PC-9 (cell line): ENCODE measurements around the gene RPL22. TPM values are rescaled to one million over a fixed set of nuclear protein-coding genes. Genes with fewer than 3 reads are reported as not detected.

ENCODE experiments used
- BruUV-seq: library from RNA; stranded (reverse); fragments of 400-500 nt; replicated peaks from 2 replicates; lab custom pipeline; 2021; lab: Mats Ljungman, UMichigan
- CTCF ChIA-PET: fragments of 300-600 bp; sonication (Branson Sonifier 250); formaldehyde crosslinking; loops from one replicate; lab custom pipeline; 2022; ENCODE audit warnings: antibody characterized with exemption; lab: Charles Lee
- POLR2A ChIA-PET: fragments of 300-600 bp; sonication (Branson Sonifier 250); formaldehyde crosslinking; loops from one replicate; lab custom pipeline; 2022; ENCODE audit warnings: antibody characterized with exemption; ENCODE audit not compliant: unreplicated experiment; lab: Charles Lee
- DNase-seq, 2 experiments: peaks; one replicate each; pipeline versions ENCODE4 v3.0.0 to v3.0.0-alpha.2; 2015 to 2022; ENCODE audit warnings: mixed read lengths in 1 of 2
- H2AFZ ChIP-seq: fragments of 200-600 bp; sonication (generic); 2 replicates; pipeline ENCODE4 v1.8.1; 2017; ENCODE audit warnings: antibody characterized with exemption
- H3F3A ChIP-seq: fragments of 200-600 bp; sonication (generic); 2 replicates; pipeline ENCODE4 v1.8.1; 2017; ENCODE audit warnings: antibody characterized with exemption, mild to moderate bottlenecking, low read depth; ENCODE audit not compliant: insufficient read depth
- H3K27ac ChIP-seq: fragments of 200-600 bp; sonication (generic); 2 replicates; pipeline ENCODE4 v1.6.1; 2016; ENCODE audit warnings: mixed run types
- H3K27me3 ChIP-seq: fragments of 200-600 bp; sonication (generic); 2 replicates; pipeline ENCODE4 v1.6.1; 2016; ENCODE audit warnings: low read depth, mixed run types; ENCODE audit not compliant: insufficient read depth
- H3K36me3 ChIP-seq: fragments of 200-600 bp; sonication (generic); 2 replicates; pipeline ENCODE4 v1.6.1; 2016; ENCODE audit warnings: low read depth, mixed run types
- H3K4me1 ChIP-seq: fragments of 200-600 bp; sonication (generic); replicated peaks from 2 replicates; pipeline ENCODE4 v1.6.1; 2016; ENCODE audit warnings: mixed run types; ENCODE audit not compliant: insufficient read depth
- H3K4me2 ChIP-seq: fragments of 200-600 bp; sonication (generic); 2 replicates; pipeline ENCODE4 v1.6.1; 2017; ENCODE audit warnings: mixed run types
- H3K4me3 ChIP-seq: fragments of 200-600 bp; sonication (generic); 2 replicates; pipeline ENCODE4 v1.6.1; 2016; ENCODE audit warnings: mixed run types
- H3K79me2 ChIP-seq: fragments of 200-600 bp; sonication (generic); 2 replicates; pipeline ENCODE4 v1.6.1; 2017; ENCODE audit warnings: low read depth, mixed run types
- H3K9me2 ChIP-seq: fragments of 200-600 bp; sonication (generic); 2 replicates; pipeline ENCODE4 v1.8.1; 2017; ENCODE audit warnings: mild to moderate bottlenecking; ENCODE audit not compliant: insufficient read depth
- H3K9me3 ChIP-seq: fragments of 200-600 bp; sonication (generic); 2 replicates; pipeline ENCODE4 v1.8.1; 2016; ENCODE audit warnings: low read depth; ENCODE audit not compliant: insufficient read depth
- H4K20me1 ChIP-seq: fragments of 200-600 bp; sonication (generic); 2 replicates; pipeline ENCODE4 v1.8.1; 2017; ENCODE audit not compliant: insufficient read depth
- CTCF ChIP-seq: fragments of 200-600 bp; sonication (generic); conservative IDR thresholded peaks from 2 replicates; pipeline ENCODE4 v1.6.1; 2017; ENCODE audit warnings: mixed run types, antibody characterized with exemption, mild to moderate bottlenecking, moderate library complexity
- EZH2 ChIP-seq: fragments of 200-600 bp; sonication (generic); IDR thresholded peaks from 2 replicates; pipeline ENCODE4 v1.8.0; 2017; ENCODE audit warnings: antibody characterized with exemption, low read depth
- intact Hi-C: fragments of 100-400 bp; cut with micrococcal nuclease; formaldehyde crosslinking; loops from one replicate; pipeline ENCODE4 v1.10.0; 2022; ENCODE audit not compliant: unreplicated experiment
- total RNA-seq: library from RNA; stranded (reverse); gene quantifications from 2 replicates; pipeline ENCODE4 v1.2.3, GENCODE V29; 2021

The RPL22 gene
- total RNA-seq, 1 experiment from 2014 or later: 447 TPM

DNA sequence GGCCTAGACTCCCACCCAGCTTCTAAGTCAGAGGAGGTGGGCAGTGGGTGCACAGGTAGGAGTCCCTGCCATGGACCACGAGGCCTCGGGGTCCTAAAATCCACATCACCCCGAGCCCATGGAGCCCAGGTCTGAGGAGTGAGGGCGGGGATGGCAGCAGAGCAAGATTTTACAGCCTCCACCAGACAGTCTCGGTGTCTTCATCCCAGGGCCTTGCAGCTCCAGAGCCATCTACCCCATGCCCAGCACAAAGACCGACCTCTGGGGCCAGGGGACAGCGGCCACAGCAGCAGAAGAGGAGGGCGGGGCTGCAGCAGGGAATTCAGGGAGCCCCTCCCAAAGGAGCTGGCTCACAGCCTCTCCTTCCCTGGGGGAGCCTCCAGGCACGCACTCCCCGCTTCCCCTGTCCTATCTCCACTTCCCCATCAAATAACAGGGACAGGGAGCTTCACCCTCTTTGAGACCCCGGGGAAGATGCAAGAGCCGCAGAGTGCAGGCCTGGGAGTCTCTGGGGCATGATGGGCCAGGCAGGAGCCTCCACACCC is 33.9 kb downstream of the RPL22 start:
- no peaks in the 10 kb centered on the region for H3K36me3 ChIP-seq
- intact Hi-C loops: no loop called here
- H3K9me2 ChIP-seq: no peaks in the 10 kb centered on the region
- no peak for TF ChIP-seq CTCF
- no peak for TF ChIP-seq EZH2
- no peak overlapping the region for H3K4me2 ChIP-seq
- BruUV-seq: no TSS peak
- no peaks in the 10 kb centered on the region for H3K79me2 ChIP-seq
- no peak for DNase-seq
- H2AFZ ChIP-seq: no peak overlapping the region
- no peaks in the 10 kb centered on the region for H3K4me1 ChIP-seq
- H3K4me3 ChIP-seq: no peak overlapping the region
- no peaks in the 10 kb centered on the region for H3K9me3 ChIP-seq
- H3K27me3 ChIP-seq: peaks cover 10% of the 10 kb centered on the region
- no peak overlapping the region for H3K27ac ChIP-seq
- CTCF ChIA-PET: no interaction called here
- POLR2A ChIA-PET: no interaction called here
- no peaks in the 10 kb centered on the region for H4K20me1 ChIP-seq
- no peaks in the 10 kb centered on the region for H3F3A ChIP-seq

GRCh38 chr1:6165027-6165426 is 34.4 kb downstream of the RPL22 start:
- H3K4me1 ChIP-seq: no peaks in the 10 kb centered on the region
- DNase-seq: no peak
- TF ChIP-seq EZH2: no peak
- peaks cover 10% of the 10 kb centered on the region for H3K27me3 ChIP-seq
- H4K20me1 ChIP-seq: no peaks in the 10 kb centered on the region
- H3K9me3 ChIP-seq: no peaks in the 10 kb centered on the region
- CTCF ChIA-PET: no interaction called here
- BruUV-seq: no TSS peak
- no peaks in the 10 kb centered on the region for H3K79me2 ChIP-seq
- no peak overlapping the region for H2AFZ ChIP-seq
- no peaks in the 10 kb centered on the region for H3F3A ChIP-seq
- intact Hi-C loops: no loop called here
- no peak overlapping the region for H3K4me3 ChIP-seq
- POLR2A ChIA-PET: no interaction called here
- H3K27ac ChIP-seq: no peak overlapping the region
- H3K9me2 ChIP-seq: no peaks in the 10 kb centered on the region
- no peak overlapping the region for H3K4me2 ChIP-seq
- no peaks in the 10 kb centered on the region for H3K36me3 ChIP-seq

GRCh38 chr1:6163973-6164617 is 35.3 kb downstream of the RPL22 start:
- ChIA-PET POLR2A (no interaction called here), CTCF (no interaction called here)
- H3K4me3 ChIP-seq: no peak overlapping the region
- H2AFZ ChIP-seq: no peak overlapping the region
- no peaks in the 10 kb centered on the region for H3K4me1 ChIP-seq
- no peaks in the 10 kb centered on the region for H3K79me2 ChIP-seq
- no peaks in the 10 kb centered on the region for H3K9me2 ChIP-seq
- H3K27ac ChIP-seq: no peak overlapping the region
- H3F3A ChIP-seq: no peaks in the 10 kb centered on the region
- H3K4me2 ChIP-seq: no peak overlapping the region
- intact Hi-C loops: no loop called here
- H3K27me3 ChIP-seq: peaks cover 10% of the 10 kb centered on the region
- no peaks in the 10 kb centered on the region for H3K9me3 ChIP-seq
- no peaks in the 10 kb centered on the region for H3K36me3 ChIP-seq
- BruUV-seq: no TSS peak
- TF ChIP-seq CTCF: no peak
- TF ChIP-seq EZH2: no peak
- DNase-seq: no peak
- no peaks in the 10 kb centered on the region for H4K20me1 ChIP-seq
